Dedifferentiated amniotic fluid mesenchymal stem cell (primary cell): ENCODE data around the gene CHODL.

Source experiments
- DNase-seq: peaks from one replicate; pipeline ENCODE4 v3.0.0-alpha.2; 2016; ENCODE audit errors: extremely low spot score

Gene CHODL

GRCh38 chr21:18289876-18290275, 45.2 kb downstream of the CHODL start:
- no peak for DNase-seq

DNA sequence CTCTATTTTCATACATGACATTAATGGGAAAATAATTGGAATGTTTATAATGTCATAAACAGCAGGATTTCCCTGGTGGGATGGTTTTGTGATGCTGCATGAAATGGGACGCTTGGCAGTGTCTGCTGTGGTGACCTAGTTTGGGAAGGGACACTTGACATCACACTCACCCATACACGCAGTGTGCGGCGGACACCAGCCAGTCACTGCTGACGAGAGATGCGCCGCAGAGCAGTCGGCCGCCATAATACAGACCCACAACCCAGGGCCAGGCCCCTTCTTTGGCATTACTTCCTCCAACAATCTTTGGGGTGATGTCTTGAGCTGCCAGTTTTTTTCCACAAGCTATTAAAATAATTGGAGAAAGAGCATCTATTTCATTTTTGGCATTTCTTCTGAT, 49.5 kb downstream of the CHODL start:
- no peak for DNase-seq

DNA sequence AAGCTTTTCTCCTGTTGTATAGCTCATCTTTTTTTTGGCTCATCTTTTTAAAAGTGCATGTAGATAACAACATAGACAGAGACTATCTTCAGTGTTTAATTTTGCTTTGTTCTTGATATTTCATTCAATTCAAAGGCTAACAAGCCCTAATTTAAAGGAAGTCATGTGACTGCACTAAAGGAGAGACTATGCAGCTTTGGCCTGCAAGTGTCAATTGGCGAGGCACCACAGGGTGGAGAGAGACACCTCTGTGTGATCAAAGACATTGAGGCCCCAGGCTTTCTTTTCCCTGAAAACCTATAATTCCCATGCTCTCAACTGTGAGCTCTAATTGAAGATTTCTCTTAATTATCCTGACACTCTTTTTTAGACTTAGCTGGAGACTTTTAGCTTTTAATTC, 53.6 kb downstream of the CHODL start:
- DNase-seq, result no peak
